IMR-90 (cell line): Measurements from ENCODE around the gene RERE.

Experiments used
- CTCF ChIP-seq: conservative IDR thresholded peaks from 2 replicates; pipeline ENCODE4 v1.5.1; 2012; ENCODE audit warnings: mild to moderate bottlenecking, low read depth, low read length, improper control_type of control experiment
- ELK1 ChIP-seq: fragments of 150-350 bp; IDR thresholded peaks from 2 replicates; pipeline ENCODE4 v1.6.1; 2016; ENCODE audit warnings: low read depth, mild to moderate bottlenecking, low read length, moderate library complexity, borderline replicate concordance
- NFE2L2 ChIP-seq: fragments of 150-350 bp; IDR thresholded peaks from 2 replicates; pipeline ENCODE4 v1.6.1; 2016; ENCODE audit warnings: low read depth, mild to moderate bottlenecking, low read length

DNA sequence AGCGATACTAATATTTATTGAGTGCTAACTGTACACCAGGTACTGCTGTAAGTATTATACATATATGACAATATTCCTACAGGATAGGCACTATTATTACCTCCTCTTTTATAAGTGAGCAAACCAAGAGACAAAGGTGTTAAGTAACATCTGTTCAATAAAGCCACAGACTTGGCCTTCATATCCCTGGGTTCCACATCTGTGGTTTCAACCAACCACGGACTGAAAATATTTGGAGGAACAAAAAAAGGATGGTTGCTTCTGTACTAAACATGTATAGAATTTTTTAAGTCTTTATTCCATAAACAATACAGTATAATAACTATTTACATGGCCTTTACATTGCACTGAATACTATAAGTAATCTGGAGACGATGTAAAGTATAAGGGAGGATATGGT is 95.1 kb downstream of the RERE start:
- TF ChIP-seq CTCF: no peak
- TF ChIP-seq ELK1: no peak
- no peak for TF ChIP-seq NFE2L2
